ENCODE results near the gene OSBPL8.

The OSBPL8 gene

DNA sequence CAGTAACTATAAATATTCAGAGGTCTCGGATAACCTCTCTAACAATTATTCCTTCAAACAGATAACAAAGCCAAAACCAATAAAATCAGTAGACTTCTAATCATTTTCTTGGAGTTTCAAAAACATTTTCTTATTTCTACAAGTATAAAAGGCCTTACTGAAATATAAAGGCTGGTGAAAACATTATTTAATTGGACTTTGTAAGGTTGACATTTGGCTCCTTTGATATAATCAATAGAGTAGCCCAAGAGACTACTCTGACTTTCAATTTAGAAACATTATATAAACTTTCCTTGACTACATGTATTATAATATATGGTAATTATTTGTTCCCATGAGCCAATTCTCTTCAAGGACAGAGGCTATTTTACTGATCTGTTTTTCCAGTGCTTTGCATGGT lies 68.3 kb downstream of the OSBPL8 start:
- Histone ChIP-seq H3K9me3 (ENCODE audit: control insufficient read depth, insufficient read depth, low read depth, low read length) (no peaks in the 10 kb centered on the region), H3K4me3 (ENCODE audit: low read depth, low read length) (no peak overlapping the region), H3K4me1 (ENCODE audit: control insufficient read depth, insufficient read depth, low read length) (no peaks in the 10 kb centered on the region), H3K27ac (ENCODE audit: extremely low read depth, low read depth, low read length) (no peak overlapping the region), H3K36me3 (ENCODE audit: control insufficient read depth in 2 of 2, insufficient read depth in 1 of 2, low read length in 2 of 2) (no peaks in the 10 kb centered on the region; a peak in 2 of 3 replicates)
- ChIA-PET CTCF (interaction anchor here (0.7 kb wide), 1 partner anchor 19 kb away, joined by 4 read pairs; no protein-coding TSS in a partner anchor), POLR2A (no interaction called here)
- TF ChIP-seq ZNF138 (tag by site-specific recombination; IDR thresholded peaks at IDR 0.05; ENCODE audit: borderline replicate concordance) (no peak), ZXDB (tag by site-specific recombination; IDR thresholded peaks at IDR 0.05) (no peak), ZNF707 (tag by site-specific recombination; IDR thresholded peaks at IDR 0.05) (no peak), ZNF274 (IDR thresholded peaks at IDR 0.05; ENCODE audit: low read length) (no peak), ZNF274 (tag by site-specific recombination; IDR thresholded peaks at IDR 0.05; ENCODE audit: borderline replicate concordance) (no peak), GFI1B (tag by site-specific recombination; IDR thresholded peaks at IDR 0.05) (no peak)
- TF ChIP-seq, protein P1, sequence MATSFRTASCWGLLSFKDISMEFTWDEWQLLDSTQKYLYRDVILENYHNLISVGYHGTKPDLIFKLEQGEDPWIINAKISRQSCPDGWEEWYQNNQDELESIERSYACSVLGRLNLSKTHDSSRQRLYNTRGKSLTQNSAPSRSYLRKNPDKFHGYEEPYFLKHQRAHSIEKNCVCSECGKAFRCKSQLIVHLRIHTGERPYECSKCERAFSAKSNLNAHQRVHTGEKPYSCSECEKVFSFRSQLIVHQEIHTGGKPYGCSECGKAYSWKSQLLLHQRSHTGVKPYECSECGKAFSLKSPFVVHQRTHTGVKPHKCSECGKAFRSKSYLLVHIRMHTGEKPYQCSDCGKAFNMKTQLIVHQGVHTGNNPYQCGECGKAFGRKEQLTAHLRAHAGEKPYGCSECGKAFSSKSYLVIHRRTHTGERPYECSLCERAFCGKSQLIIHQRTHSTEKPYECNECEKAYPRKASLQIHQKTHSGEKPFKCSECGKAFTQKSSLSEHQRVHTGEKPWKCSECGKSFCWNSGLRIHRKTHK (tag by site-specific recombination; IDR thresholded peaks at IDR 0.05), result no peak
- TF ChIP-seq, protein P2, sequence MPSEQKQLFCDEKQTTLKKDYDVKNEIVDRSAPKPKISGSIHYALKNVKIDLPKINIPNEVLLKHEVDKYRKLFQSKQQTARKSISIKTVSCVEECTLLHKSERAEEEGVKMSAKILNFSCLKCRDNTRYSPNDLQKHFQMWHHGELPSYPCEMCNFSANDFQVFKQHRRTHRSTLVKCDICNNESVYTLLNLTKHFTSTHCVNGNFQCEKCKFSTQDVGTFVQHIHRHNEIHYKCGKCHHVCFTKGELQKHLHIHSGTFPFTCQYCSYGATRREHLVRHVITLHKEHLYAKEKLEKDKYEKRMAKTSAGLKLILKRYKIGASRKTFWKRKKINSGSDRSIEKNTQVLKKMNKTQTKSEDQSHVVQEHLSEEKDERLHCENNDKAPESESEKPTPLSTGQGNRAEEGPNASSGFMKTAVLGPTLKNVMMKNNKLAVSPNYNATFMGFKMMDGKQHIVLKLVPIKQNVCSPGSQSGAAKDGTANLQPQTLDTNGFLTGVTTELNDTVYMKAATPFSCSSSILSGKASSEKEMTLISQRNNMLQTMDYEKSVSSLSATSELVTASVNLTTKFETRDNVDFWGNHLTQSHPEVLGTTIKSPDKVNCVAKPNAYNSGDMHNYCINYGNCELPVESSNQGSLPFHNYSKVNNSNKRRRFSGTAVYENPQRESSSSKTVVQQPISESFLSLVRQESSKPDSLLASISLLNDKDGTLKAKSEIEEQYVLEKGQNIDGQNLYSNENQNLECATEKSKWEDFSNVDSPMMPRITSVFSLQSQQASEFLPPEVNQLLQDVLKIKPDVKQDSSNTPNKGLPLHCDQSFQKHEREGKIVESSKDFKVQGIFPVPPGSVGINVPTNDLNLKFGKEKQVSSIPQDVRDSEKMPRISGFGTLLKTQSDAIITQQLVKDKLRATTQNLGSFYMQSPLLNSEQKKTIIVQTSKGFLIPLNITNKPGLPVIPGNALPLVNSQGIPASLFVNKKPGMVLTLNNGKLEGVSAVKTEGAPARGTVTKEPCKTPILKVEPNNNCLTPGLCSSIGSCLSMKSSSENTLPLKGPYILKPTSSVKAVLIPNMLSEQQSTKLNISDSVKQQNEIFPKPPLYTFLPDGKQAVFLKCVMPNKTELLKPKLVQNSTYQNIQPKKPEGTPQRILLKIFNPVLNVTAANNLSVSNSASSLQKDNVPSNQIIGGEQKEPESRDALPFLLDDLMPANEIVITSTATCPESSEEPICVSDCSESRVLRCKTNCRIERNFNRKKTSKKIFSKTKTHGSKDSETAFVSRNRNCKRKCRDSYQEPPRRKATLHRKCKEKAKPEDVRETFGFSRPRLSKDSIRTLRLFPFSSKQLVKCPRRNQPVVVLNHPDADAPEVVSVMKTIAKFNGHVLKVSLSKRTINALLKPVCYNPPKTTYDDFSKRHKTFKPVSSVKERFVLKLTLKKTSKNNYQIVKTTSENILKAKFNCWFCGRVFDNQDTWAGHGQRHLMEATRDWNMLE (tag by site-specific recombination; conservative IDR thresholded peaks at IDR 0.05; ENCODE audit: low read depth), result no peak

DNA sequence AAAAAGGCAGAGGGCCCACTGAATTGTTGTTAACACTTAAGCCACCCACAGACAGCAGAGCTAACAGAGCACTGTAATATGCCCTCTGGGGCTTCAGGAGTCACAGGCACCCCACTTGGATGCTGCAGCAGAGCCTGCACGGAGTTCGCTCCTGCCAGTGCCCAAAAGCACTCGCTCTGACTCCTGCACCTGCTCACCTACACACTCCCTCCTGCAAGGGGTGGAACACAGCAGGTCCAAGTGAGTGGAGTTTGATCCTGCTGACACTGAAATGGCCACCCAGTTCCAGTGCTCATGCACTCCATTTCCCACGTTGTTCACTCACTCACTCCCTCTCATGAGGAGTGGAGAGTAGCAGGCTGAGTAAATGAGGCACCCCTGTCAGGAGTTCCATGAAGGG lies 68.8 kb downstream of the OSBPL8 start:
- ChIA-PET CTCF (no interaction called here), POLR2A (no interaction called here)
- no peaks in the 10 kb centered on the region; a peak in 2 of 3 replicates for H3K36me3 ChIP-seq (ENCODE audit: control insufficient read depth in 2 of 2, insufficient read depth in 1 of 2, low read length in 2 of 2)
- no peak overlapping the region for H3K4me3 ChIP-seq (ENCODE audit: low read depth, low read length)
- H3K27ac ChIP-seq (ENCODE audit: extremely low read depth, low read depth, low read length), result no peak overlapping the region
- TF ChIP-seq, protein P3, sequence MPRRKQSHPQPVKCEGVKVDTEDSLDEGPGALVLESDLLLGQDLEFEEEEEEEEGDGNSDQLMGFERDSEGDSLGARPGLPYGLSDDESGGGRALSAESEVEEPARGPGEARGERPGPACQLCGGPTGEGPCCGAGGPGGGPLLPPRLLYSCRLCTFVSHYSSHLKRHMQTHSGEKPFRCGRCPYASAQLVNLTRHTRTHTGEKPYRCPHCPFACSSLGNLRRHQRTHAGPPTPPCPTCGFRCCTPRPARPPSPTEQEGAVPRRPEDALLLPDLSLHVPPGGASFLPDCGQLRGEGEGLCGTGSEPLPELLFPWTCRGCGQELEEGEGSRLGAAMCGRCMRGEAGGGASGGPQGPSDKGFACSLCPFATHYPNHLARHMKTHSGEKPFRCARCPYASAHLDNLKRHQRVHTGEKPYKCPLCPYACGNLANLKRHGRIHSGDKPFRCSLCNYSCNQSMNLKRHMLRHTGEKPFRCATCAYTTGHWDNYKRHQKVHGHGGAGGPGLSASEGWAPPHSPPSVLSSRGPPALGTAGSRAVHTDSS (tag by site-specific recombination; IDR thresholded peaks at IDR 0.05), result no peak
- TF ChIP-seq, protein P4, sequence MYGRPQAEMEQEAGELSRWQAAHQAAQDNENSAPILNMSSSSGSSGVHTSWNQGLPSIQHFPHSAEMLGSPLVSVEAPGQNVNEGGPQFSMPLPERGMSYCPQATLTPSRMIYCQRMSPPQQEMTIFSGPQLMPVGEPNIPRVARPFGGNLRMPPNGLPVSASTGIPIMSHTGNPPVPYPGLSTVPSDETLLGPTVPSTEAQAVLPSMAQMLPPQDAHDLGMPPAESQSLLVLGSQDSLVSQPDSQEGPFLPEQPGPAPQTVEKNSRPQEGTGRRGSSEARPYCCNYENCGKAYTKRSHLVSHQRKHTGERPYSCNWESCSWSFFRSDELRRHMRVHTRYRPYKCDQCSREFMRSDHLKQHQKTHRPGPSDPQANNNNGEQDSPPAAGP (tag by site-specific recombination; IDR thresholded peaks at IDR 0.05), result no peak
- no peak for TF ChIP-seq ZBTB1 (tag by site-specific recombination; IDR thresholded peaks at IDR 0.05)
- no peaks in the 10 kb centered on the region for H3K9me3 ChIP-seq (ENCODE audit: control insufficient read depth, insufficient read depth, low read depth, low read length)
- no peaks in the 10 kb centered on the region for H3K4me1 ChIP-seq (ENCODE audit: control insufficient read depth, insufficient read depth, low read length)

DNA sequence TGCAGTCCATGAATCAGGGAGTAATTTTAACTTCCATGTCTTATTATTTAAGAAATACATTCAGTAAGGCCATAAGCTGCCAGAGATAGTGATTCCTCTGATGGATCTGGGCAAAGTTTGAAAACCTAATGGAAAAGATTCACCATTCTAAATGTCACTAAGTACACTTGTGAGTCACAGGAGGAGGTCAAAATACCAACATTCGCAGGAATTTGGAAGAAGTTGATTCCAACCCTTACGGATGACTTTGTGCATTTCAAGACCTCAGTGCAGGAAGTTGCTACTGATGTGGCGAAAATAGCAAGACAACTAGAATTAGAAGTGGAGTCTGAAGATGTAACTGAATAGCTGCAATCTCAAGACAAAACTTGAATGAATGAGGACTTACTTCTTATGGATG lies 69.8 kb downstream of the OSBPL8 start:
- POLR2A ChIA-PET, result no interaction called here
- CTCF ChIA-PET, result interaction anchor here (0.6 kb wide), 1 partner anchor 8 kb away, joined by 3 read pairs; no protein-coding TSS in a partner anchor

More for the DNA sequence above, 69.8 kb downstream of the OSBPL8 start:
- no peaks in the 10 kb centered on the region for H3K4me1 ChIP-seq (ENCODE audit: control insufficient read depth, insufficient read depth, low read length)
- no peak overlapping the region for H3K4me3 ChIP-seq (ENCODE audit: low read depth, low read length)
- TF ChIP-seq, protein P5, sequence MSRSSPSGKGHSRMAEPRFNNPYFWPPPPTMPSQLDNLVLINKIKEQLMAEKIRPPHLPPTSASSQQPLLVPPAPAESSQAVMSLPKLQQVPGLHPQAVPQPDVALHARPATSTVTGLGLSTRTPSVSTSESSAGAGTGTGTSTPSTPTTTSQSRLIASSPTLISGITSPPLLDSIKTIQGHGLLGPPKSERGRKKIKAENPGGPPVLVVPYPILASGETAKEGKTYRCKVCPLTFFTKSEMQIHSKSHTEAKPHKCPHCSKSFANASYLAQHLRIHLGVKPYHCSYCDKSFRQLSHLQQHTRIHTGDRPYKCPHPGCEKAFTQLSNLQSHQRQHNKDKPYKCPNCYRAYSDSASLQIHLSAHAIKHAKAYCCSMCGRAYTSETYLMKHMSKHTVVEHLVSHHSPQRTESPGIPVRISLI (tag by site-specific recombination; IDR thresholded peaks at IDR 0.05), result no peak
- TF ChIP-seq ZNF548 (tag by site-specific recombination; IDR thresholded peaks at IDR 0.05), result no peak
- TF ChIP-seq ZNF121 (tag by site-specific recombination; IDR thresholded peaks at IDR 0.05), result no peak
- no peak for TF ChIP-seq ZNF274 (IDR thresholded peaks at IDR 0.05; ENCODE audit: low read length)
- no peak for TF ChIP-seq ZNF274 (tag by site-specific recombination; IDR thresholded peaks at IDR 0.05; ENCODE audit: borderline replicate concordance)
- no peak for TF ChIP-seq ZNF776 (tag by site-specific recombination; IDR thresholded peaks at IDR 0.05; ENCODE audit: borderline replicate concordance)
- TF ChIP-seq FEZF1 (tag by site-specific recombination; IDR thresholded peaks at IDR 0.05), result no peak
- no peak for TF ChIP-seq ZNF174 (tag by site-specific recombination; IDR thresholded peaks at IDR 0.05)
- no peak for TF ChIP-seq KLF8 (tag by site-specific recombination; IDR thresholded peaks at IDR 0.05)
- H3K36me3 ChIP-seq (ENCODE audit: control insufficient read depth in 2 of 2, insufficient read depth in 1 of 2, low read length in 2 of 2), result no peaks in the 10 kb centered on the region; a peak in 2 of 3 replicates
- no peaks in the 10 kb centered on the region for H3K9me3 ChIP-seq (ENCODE audit: control insufficient read depth, insufficient read depth, low read depth, low read length)
- H3K27ac ChIP-seq (ENCODE audit: extremely low read depth, low read depth, low read length), result no peak overlapping the region

Measured in HEK293 (cell line).